EH (cell line): Measurements from ENCODE around the gene ASIC3.

ENCODE experiments used
- DNase-seq: peaks from one replicate; pipeline ENCODE4 v3.0.0-alpha.2; 2015; ENCODE audit warnings: low read depth

The ASIC3 gene

DNA sequence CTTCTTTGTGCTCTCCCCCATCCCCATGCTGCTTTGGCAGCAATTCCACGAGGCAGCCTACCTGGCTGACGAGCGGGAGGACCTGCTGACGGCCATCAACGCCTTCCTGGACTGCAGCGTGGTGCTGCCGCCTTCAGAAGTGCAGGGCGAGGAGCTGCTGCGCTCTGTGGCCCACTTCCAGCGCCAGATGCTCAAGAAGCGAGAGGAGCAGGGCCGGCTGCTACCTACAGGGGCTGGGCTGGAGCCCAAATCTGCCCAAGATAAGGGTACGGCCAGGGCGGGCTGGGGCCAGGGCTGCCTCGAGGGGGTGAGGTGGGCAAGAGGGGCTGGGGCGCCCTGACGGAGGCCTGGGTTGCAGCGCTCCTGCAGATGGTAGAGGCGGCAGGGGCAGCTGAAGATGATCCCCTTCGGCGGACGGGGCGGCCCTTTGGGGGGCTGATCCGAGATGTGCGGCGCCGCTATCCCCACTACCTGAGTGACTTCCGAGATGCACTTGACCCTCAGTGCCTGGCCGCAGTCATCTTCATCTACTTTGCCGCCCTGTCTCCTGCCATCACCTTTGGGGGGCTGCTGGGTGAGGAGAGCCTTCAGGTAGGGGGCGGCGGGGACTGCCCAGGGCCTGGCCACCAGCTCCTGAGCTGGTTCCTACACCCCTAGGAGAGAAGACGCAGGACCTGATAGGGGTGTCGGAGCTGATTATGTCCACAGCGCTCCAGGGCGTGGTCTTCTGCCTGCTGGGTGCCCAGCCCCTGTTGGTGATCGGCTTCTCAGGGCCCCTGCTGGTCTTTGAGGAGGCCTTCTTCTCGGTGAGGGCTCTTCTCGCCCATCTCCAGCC is 22.9 kb downstream of the ASIC3 start:
- DNase-seq = no peak

- DNase-seq = no peak
These were observed 25.7 kb downstream of the ASIC3 start for GRCh38 chr7:151073990-151074389.

DNA sequence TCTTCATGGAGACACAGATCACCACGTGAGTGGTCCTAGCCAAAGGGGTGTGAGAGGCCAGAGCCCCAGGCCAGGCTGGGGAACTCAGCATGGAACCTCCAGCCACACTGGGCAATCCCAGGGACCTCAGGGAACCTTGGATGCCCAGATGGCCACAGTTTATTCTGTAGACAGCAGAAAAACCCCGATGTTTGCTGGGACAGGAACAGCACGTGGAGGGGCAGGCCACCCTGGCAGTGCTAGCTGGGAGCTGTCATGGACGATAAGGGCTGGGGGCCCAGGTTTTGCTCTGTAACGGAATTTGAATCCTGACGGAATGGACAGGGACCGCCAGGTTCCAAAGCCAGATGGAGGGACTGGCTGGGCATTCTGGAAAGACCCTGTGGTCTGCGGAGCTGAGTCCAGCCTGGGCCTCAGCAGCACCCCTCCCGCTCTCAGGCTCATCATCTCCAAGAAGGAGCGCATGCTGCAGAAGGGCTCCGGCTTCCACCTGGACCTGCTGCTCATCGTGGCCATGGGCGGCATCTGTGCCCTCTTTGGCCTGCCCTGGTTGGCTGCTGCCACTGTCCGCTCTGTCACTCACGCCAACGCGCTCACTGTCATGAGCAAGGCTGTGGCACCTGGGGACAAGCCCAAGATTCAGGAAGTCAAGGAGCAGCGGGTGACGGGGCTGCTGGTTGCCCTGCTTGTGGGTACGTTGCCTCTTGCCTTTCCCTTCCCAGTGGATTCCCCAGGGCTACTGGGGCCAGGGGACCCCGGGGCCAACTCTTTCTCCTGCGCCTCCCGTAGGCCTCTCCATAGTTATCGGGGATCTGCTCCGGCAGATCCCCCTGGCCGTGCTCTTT is 26.7 kb downstream of the ASIC3 start:
- DNase-seq = no peak

DNA sequence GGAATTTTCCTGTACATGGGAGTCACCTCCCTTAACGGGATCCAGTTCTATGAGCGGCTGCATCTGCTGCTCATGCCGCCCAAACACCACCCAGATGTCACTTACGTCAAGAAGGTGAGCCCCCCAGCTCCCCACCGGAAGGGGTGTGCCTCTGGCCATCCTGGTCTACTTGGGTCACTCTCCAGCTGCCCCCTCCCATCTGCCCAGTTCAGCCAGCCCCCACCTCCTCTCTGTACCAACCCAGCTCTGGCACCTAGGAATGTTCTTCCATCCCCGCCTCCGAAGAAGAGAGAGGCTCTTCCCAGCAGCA is 27.3 kb downstream of the ASIC3 start:
- no peak for DNase-seq

GRCh38 chr7:151075978-151076426 is 27.7 kb downstream of the ASIC3 start:
- DNase-seq = no peak

DNA sequence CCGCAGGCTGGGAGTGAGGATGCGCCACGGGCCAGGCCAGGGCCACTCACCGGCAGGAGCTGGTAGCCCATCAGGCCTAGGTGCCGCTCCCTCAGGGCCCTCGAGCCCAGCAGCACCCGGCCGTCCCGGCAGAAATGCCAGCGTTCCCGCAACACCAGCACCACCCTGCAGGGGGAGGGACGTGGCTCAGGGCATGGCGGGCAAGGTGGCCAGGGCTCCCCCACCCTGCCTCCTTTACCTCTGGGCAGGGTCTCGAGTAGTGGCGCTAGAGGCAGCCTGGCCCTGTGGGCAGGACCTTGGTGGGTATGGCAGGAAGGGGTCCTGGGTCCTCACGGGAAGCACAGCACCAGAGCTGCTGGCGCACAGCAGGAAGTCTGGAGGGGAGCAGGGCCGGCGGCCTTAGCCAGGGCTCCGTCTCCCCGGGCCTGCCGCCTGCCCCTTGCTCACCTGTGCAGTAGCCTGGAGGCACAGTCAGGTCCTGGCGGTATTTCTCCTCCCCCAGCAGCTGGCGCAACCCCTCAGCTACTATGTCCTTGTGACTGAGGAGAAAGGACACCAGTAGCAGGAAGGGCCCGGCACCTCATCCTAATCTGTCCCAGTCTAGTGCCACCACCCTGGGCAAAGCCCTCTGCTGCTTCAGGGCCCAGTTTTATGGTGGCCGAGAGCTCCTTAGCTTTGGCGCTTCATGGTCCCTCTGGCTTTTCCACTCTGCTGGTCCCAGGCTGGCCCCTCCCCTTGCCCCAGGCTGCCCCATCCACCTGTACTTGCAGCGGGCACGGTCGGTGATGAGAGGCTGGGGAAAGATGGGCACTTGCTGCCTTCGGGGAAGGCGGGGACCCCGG is 28.8 kb downstream of the ASIC3 start:
- peak; percentile 30 for DNase-seq

DNA sequence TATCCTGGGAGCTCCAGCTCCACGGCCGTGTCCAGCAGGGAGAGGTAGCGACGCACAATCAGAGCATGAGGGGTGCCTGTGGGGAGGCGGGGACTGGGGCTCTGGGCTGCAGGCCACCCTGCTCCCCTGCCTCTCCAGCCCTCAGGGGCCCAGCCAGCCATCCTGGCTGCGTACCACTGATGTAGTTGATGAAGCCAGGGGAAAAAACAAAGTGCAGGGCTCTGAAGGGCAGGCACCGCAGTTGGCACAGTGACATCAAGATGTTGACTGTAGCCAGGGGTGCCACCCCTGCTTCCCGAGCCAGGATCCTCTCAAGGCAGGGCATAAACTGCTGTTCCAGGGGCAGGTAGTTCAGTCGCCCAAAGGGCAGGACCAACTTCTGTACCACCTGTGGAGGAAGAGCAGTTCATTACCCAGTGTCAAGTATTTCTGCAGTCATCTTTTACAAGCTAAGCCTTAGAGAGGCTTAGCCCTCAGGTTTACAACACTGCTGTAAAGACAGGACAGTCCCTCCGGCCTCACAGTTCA is 29.4 kb downstream of the ASIC3 start:
- DNase-seq = no peak

DNA sequence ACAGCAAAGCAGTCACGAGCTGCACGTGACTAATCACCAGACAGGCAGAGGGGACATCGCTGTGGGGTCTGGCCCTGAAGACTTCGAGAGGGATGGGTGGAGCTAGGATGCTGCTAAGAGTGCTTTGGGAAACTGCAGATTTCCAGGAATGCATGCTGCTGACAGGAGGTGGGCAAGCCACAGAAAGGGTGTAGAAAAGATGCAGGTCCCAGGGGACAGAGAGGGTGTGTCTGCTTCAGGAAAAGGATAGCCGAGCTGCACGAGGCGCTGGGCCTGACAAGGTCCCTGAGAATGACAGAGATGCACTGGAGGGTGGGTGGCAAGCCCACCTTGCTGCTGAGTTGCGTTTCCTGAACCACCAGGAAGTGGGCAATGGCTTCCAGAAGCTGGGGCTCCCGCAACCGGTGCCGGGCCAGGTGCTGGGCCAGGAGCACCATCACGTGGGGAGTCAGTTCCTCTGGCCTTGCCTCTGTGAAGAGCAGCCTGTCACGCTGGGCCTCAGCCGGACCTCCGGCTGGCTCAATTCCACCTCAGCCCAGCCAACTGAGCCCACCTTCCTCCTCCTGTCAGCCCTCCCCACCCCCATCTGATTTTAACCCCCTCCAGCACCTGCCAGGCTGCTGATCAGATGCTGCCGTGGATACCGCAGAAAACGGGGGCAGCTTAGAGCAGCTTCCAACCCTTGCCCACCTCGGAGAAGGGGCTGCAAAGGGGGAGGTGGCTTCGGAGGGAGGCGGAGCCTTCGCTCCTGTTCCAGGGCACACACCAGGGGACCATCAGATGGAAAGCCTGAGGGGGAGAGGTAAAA is 30.1 kb downstream of the ASIC3 start:
- peak; percentile 45 for DNase-seq

- no peak for DNase-seq
These were observed 31.0 kb downstream of the ASIC3 start for GRCh38 chr7:151079199-151079910.

GRCh38 chr7:151080067-151080521 is 31.8 kb downstream of the ASIC3 start:
- DNase-seq = peak; percentile 38

DNA sequence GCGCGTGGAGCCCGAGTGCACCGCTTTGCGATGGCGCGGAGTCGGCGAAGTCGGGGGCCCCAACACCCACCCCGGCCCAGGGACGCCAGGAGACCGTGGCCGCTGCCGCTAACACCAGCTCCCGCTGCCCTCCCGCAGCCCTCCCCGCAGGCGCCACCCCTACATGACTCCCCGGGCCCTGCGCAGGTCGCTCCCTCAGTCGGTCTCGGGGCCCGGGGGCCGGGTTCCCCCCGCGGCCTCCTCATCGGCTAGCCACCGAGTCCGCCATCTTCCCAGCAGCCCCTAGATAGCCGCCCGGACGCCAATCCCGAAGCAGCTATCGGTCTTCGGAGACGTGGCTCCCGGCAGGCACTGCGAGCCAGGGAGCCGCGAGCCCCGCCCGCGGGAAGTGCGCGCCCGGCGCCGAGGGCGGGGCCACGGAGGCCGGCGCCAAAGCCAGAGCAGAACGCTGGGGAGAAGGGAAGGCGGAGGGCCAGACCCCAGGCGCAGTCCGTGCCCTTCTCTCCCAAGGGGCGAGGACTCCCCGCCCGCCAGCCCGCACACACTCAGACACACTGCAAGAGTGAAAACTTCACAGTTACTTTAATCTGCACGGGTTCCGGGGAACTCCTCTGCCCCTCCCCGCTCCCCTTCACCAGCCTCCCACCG is 32.3 kb downstream of the ASIC3 start, which contains the start of gene FASTK:
Gene FASTK, minus strand, starts transcription at position 288 of the 648 bp plus-strand sequence. Its CDS starts 43 bp downstream, at position 245.
- peak; percentile 92 for DNase-seq

- peak; percentile 43 for DNase-seq
These were observed 33.1 kb downstream of the ASIC3 start for GRCh38 chr7:151081170-151082101.

DNA sequence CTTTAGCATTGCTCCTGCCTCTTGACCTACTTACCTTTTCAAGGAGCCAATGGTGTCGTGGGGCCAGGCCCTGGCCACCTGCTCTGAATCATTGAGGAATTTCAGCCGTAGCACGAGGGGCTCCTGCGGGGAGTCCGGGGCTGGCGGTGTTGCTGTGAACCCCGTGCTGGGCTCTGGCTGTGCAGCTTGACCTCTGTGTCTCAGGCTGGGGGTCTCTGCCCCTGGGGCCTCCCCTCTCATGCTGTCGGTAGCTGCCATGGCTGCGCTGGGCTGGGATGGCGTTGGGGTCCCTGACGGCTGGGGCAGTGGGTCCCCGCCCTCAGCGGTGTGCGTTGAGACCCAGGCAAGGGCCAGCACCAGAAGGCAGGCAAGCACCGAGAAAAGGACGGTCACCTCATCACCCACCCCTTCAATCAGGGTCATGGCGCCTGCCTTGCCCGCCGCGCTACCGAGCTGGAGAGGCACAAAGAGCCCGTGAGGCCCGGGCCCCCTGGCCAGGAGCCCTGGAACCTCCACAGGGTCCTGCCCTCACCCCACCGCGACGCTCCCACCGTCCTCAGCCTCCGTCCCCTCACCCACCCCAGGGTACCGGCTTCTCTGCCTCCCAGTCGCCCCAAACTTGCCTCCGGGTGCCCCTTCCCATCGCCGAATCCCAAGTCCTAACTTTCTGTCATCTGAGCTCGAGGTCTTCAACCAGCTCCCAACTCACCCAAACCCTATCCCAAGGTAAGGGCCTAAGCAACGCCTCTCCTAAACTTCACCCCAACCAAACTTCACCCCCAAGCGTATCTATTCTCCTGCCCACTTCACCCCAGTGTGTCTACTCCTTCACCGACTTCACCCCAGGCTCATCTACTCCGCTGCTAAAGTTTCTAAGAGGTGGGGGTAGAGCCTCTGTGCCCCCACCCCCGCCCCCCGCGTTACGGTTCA is 34.1 kb downstream of the ASIC3 start:
- DNase-seq = no peak

- DNase-seq = peak; percentile 60
These were observed 34.9 kb downstream of the ASIC3 start, which contains the start of gene TMUB1 for GRCh38 chr7:151083071-151083823. TSS of gene TMUB1 (minus strand) at chr7:151083493. CDS start at chr7:151082563, 930 bp downstream.

- DNase-seq = no peak
These were observed 35.5 kb downstream of the ASIC3 start for GRCh38 chr7:151083824-151084160.

DNA sequence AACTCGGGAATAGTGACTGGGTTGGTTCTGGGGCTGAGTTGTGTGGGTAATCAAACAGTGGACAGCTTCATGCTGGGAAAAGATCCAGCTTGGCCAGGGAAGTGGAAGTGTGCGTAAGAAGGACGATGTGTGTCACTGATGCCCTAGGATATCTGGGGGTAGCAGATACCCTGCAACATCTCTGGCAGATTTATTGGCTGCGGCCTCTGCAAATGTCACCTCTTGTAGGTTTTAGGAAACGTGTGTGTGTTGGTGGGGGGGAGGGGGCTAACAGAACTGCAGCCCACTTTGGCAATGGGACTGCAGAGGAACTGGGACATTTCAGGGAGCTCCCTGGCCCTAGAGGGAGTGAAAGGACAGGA is 37.0 kb downstream of the ASIC3 start:
- DNase-seq = no peak
